GM23338 (cell line): ENCODE measurements around the gene BICDL1. TPM values are rescaled to one million over a fixed set of nuclear protein-coding genes. Genes with fewer than 3 reads are reported as not detected.

Experiments used
- ATAC-seq: fragments of 200-7000 bp; cut with Tn5 transposase; 3 replicates; pipeline ENCODE4 v1.9.1; 2020
- DNase-seq: peaks from one replicate; pipeline ENCODE4 v3.0.0-alpha.2; 2015; ENCODE audit warnings: low spot score
- H2AFZ ChIP-seq: fragments of 200-600 bp; sonication (generic); 2 replicates; pipeline ENCODE4 v1.8.0; 2016; ENCODE audit warnings: antibody characterized with exemption, mild to moderate bottlenecking, moderate library complexity
- H3F3A ChIP-seq: fragments of 200-600 bp; sonication (generic); replicated peaks from 2 replicates; pipeline ENCODE4 v1.8.0; 2017; ENCODE audit warnings: antibody characterized with exemption, mixed run types, low read depth
- H3K27ac ChIP-seq: fragments of 200-600 bp; sonication (generic); 2 replicates; pipeline ENCODE4 v1.6.1; 2016; ENCODE audit warnings: low read depth
- H3K27me3 ChIP-seq: fragments of 200-600 bp; sonication (generic); 2 replicates; pipeline ENCODE4 v1.8.0; 2016; ENCODE audit warnings: mild to moderate bottlenecking, mixed run types, moderate library complexity; ENCODE audit not compliant: insufficient read depth
- H3K36me3 ChIP-seq: fragments of 200-600 bp; sonication (generic); 2 replicates; pipeline ENCODE4 v1.8.0; 2016; ENCODE audit warnings: mild to moderate bottlenecking; ENCODE audit not compliant: insufficient read depth
- H3K4me1 ChIP-seq: fragments of 200-600 bp; sonication (generic); 2 replicates; pipeline ENCODE4 v1.8.0; 2016; ENCODE audit warnings: mild to moderate bottlenecking, moderate library complexity; ENCODE audit not compliant: insufficient read depth
- H3K4me2 ChIP-seq: fragments of 200-600 bp; sonication (generic); 2 replicates; pipeline ENCODE4 v1.7.1; 2017; ENCODE audit warnings: mixed run types
- H3K4me3 ChIP-seq: fragments of 200-600 bp; sonication (generic); 2 replicates; pipeline ENCODE4 v1.6.1; 2016; ENCODE audit warnings: mixed run types
- H3K79me2 ChIP-seq: fragments of 200-600 bp; sonication (generic); replicated peaks from 2 replicates; pipeline ENCODE4 v1.8.0; 2017; ENCODE audit warnings: mild to moderate bottlenecking; ENCODE audit not compliant: insufficient read depth
- H3K9me2 ChIP-seq: fragments of 200-600 bp; sonication (generic); 2 replicates; pipeline ENCODE4 v1.8.0; 2017; ENCODE audit not compliant: insufficient read depth
- H4K20me1 ChIP-seq: fragments of 200-600 bp; sonication (generic); replicated peaks from 2 replicates; pipeline ENCODE4 v1.8.0; 2017; ENCODE audit warnings: mild to moderate bottlenecking; ENCODE audit not compliant: insufficient read depth
- H3K27ac Mint-ChIP-seq: 2 replicates; pipeline ENCODE4 v1.8.0; 2020; ENCODE audit warnings: inconsistent platforms, mild to moderate bottlenecking, moderate library complexity, mixed read lengths
- H3K27me3 Mint-ChIP-seq: 3 replicates; pipeline ENCODE4 v1.8.0; 2022; ENCODE audit warnings: low read depth, mild to moderate bottlenecking, moderate library complexity, mixed read lengths, inconsistent platforms; ENCODE audit not compliant: insufficient read depth, poor library complexity
- H3K36me3 Mint-ChIP-seq: 3 replicates; pipeline ENCODE4 v1.8.0; 2021; ENCODE audit warnings: low read depth, mild to moderate bottlenecking, inconsistent platforms, moderate library complexity, mixed read lengths
- H3K4me1 Mint-ChIP-seq: 3 replicates; pipeline ENCODE4 v1.8.0; 2020; ENCODE audit warnings: mild to moderate bottlenecking, inconsistent platforms, mixed read lengths
- H3K4me3 Mint-ChIP-seq: 3 replicates; pipeline ENCODE4 v1.8.0; 2021; ENCODE audit warnings: moderate library complexity, mild to moderate bottlenecking, inconsistent platforms, mixed read lengths
- H3K9me3 Mint-ChIP-seq: 3 replicates; pipeline ENCODE4 v1.8.0; 2020; ENCODE audit warnings: moderate library complexity, mild to moderate bottlenecking, inconsistent platforms, mixed read lengths
- CREB1 ChIP-seq: fragments of 250-450 bp; sonication (Bioruptor Pico); IDR thresholded peaks from 2 replicates; pipeline ENCODE4 v1.5.0; 2020; ENCODE audit warnings: low read depth, mild to moderate bottlenecking, moderate library complexity
- CTCF ChIP-seq, 2 experiments: fragments of 200-600 bp in 1 of 2; sonication (generic) in 1 of 2; conservative IDR thresholded peaks; 2 replicates each; pipeline versions ENCODE4 v1.5.1 to v1.6.1; 2016 to 2017; ENCODE audit warnings: antibody characterized with exemption in 2 of 2, low read depth in 2 of 2, mild to moderate bottlenecking in 2 of 2, moderate library complexity in 1 of 2
- EZH2phosphoT487 ChIP-seq: fragments of 200-600 bp; sonication (generic); IDR thresholded peaks from one replicate; pipeline ENCODE4 v1.8.1; 2018; ENCODE audit warnings: antibody characterized with exemption; ENCODE audit not compliant: unreplicated experiment
- POLR2AphosphoS5 ChIP-seq: IDR thresholded peaks from 2 replicates; pipeline ENCODE4 v1.6.1; 2016; ENCODE audit warnings: antibody characterized with exemption, low read depth
- STAT1 ChIP-seq: IDR thresholded peaks from one replicate; pipeline ENCODE4 v1.6.1; 2016; ENCODE audit warnings: antibody characterized with exemption; ENCODE audit not compliant: unreplicated experiment
- ZNF462 ChIP-seq: fragments of 250-450 bp; sonication (Bioruptor Pico); IDR thresholded peaks from 2 replicates; pipeline ENCODE4 v1.5.0; 2020; ENCODE audit warnings: mild to moderate bottlenecking, moderate library complexity
- polyA plus RNA-seq: library from polyadenylated mRNA; unstranded; fragments of >200 nt; fragmentation: Nextera tagmentation; extraction: Ambion mirVana; gene quantifications from 2 replicates; pipeline ENCODE4 v1.2.1, GENCODE V29; 2016
- total RNA-seq: library from RNA; depleted of rRNA; stranded (reverse); fragments of >200 nt; shearing (Covaris generic); gene quantifications from 2 replicates; pipeline ENCODE4 v1.2.3, GENCODE V29; 2014

BICDL1 gene
- total and polyA plus RNA-seq, 2 experiments from 2014 or later: 14.0 to 25.7 TPM

GRCh38 chr12:120049426-120049825 lies 60.4 kb downstream of the BICDL1 start (continued):
- TF ChIP-seq ZNF462 (CRISPR knock-in tag) (no peak), CREB1 (CRISPR knock-in tag) (no peak)

GRCh38 chr12:120051535-120051934 lies 62.5 kb downstream of the BICDL1 start:
- no peak overlapping the region for H3K4me2 ChIP-seq
- H3K79me2 ChIP-seq: no peaks in the 10 kb centered on the region
- H3K36me3 ChIP-seq: no peaks in the 10 kb centered on the region
- no peaks in the 10 kb centered on the region for H3K9me2 ChIP-seq
- H3K27me3 Mint-ChIP-seq: no peaks in the 10 kb centered on the region
- H4K20me1 ChIP-seq: no peaks in the 10 kb centered on the region; the same call in 1 of the 2 replicates
- H3K4me1 Mint-ChIP-seq: peaks cover 2% of the 10 kb centered on the region; the same call in 1 of the 3 replicates
- H3K4me3 ChIP-seq: no peak overlapping the region
- H2AFZ ChIP-seq: no peak overlapping the region
- no peaks in the 10 kb centered on the region for H3K4me1 ChIP-seq
- DNase-seq (no peak), ATAC-seq (no peak)
- no peaks in the 10 kb centered on the region for H3K27me3 ChIP-seq
- H3K9me3 Mint-ChIP-seq: peaks cover 7% of the 10 kb centered on the region; the same call in 1 of the 3 replicates
- H3F3A ChIP-seq: 0 out of 2 replicates have a peak, but pooled peaks cover under 1% of the 10 kb centered on the region
- no peak overlapping the region for H3K4me3 Mint-ChIP-seq
- H3K27ac Mint-ChIP-seq: no peak overlapping the region
- peaks cover 7% of the 10 kb centered on the region; the same call in 2 of the 3 replicates for H3K36me3 Mint-ChIP-seq
- no peak overlapping the region for H3K27ac ChIP-seq
- TF ChIP-seq CTCF (conservative IDR thresholded peaks at IDR 0.05; ENCODE audit: low read depth in 2 of 2): no peak
- no peak for TF ChIP-seq STAT1
- no peak for TF ChIP-seq POLR2AphosphoS5
- TF ChIP-seq EZH2phosphoT487: no peak
- no peak for TF ChIP-seq ZNF462 (CRISPR knock-in tag)
